Stimulated activated CD8-positive, alpha-beta memory T cell treated with anti-CD3 and anti-CD28 coated beads, Interleukin-7, amount 100 ng/mL, for 48 hours (primary cell): Measurements from ENCODE around the gene EXOC4.
"Not testable (repeated sequence)": the region's sequence is repeated elsewhere in the genome, so short reads cannot be mapped to it uniquely, and the experiment has no call there.

Experiments
- DNase-seq, 2 donors: peaks; one replicate each; pipeline ENCODE4 v3.0.0-alpha.2; 2020; ENCODE audit warnings: low read depth in 1 of 2; ENCODE audit errors: extremely low read depth in 1 of 2

EXOC4 gene

GRCh38 chr7:133275008-133275407 lies 22.1 kb downstream of the EXOC4 start:
- DNase-seq: no peak

- DNase-seq: no peak
These were observed 22.7 kb downstream of the EXOC4 start for GRCh38 chr7:133275446-133276095.

GRCh38 chr7:133278975-133279374 lies 26.1 kb downstream of the EXOC4 start:
- DNase-seq: not testable (repeated sequence)

GRCh38 chr7:133282094-133282493 lies 29.2 kb downstream of the EXOC4 start:
- no peak for DNase-seq

- DNase-seq: no peak
These were observed 31.2 kb downstream of the EXOC4 start for GRCh38 chr7:133284092-133284491.

GRCh38 chr7:133288970-133289369 lies 36.1 kb downstream of the EXOC4 start:
- DNase-seq: no peak

GRCh38 chr7:133290041-133290440 lies 37.2 kb downstream of the EXOC4 start:
- DNase-seq: no peak

- DNase-seq: no peak
These were observed 37.9 kb downstream of the EXOC4 start for GRCh38 chr7:133290676-133291333.

- no peak for DNase-seq
These were observed 39.8 kb downstream of the EXOC4 start for GRCh38 chr7:133292631-133293030.

- DNase-seq: no peak
These were observed 40.7 kb downstream of the EXOC4 start for GRCh38 chr7:133293384-133294160.

GRCh38 chr7:133294234-133294633 lies 41.4 kb downstream of the EXOC4 start:
- DNase-seq: no peak

- no peak for DNase-seq
These were observed 42.6 kb downstream of the EXOC4 start for GRCh38 chr7:133295484-133295883.

GRCh38 chr7:133297093-133297492 lies 44.2 kb downstream of the EXOC4 start:
- no peak for DNase-seq

GRCh38 chr7:133298080-133298479 lies 45.2 kb downstream of the EXOC4 start:
- no peak for DNase-seq

GRCh38 chr7:133299676-133300075 lies 46.8 kb downstream of the EXOC4 start:
- DNase-seq: no peak

- DNase-seq: no peak
These were observed 47.2 kb downstream of the EXOC4 start for GRCh38 chr7:133300088-133300487.

GRCh38 chr7:133300811-133301210 lies 47.9 kb downstream of the EXOC4 start:
- no peak for DNase-seq

GRCh38 chr7:133301444-133301843 lies 48.6 kb downstream of the EXOC4 start:
- DNase-seq: no peak

- DNase-seq: no peak
These were observed 50.5 kb downstream of the EXOC4 start for GRCh38 chr7:133303372-133303771.

GRCh38 chr7:133303931-133304330 lies 51.1 kb downstream of the EXOC4 start:
- no peak for DNase-seq

- no peak for DNase-seq
These were observed 56.5 kb downstream of the EXOC4 start for GRCh38 chr7:133309333-133309732.
